HG02884 (cell line): ENCODE data around the gene GATAD2A.
A peak's percentile ranks its signal among the peaks of the same experiment; 100 is the strongest.

Experiments used
- ATAC-seq: cut with Tn5 transposase; IDR thresholded peaks from one replicate; pipeline ENCODE4 v1.9.1; 2021; ENCODE audit warnings: mild to moderate bottlenecking, moderate library complexity; ENCODE audit not compliant: unreplicated experiment

GATAD2A gene

GRCh38 chr19:19502808-19503602 lies 97.5 kb downstream of the GATAD2A start:
- ATAC-seq: no peak

- no peak for ATAC-seq
These were observed 99.5 kb downstream of the GATAD2A start for GRCh38 chr19:19504754-19505668.

- ATAC-seq: no peak
These were observed 100.3 kb downstream of the GATAD2A start for GRCh38 chr19:19505669-19506326.

- no peak for ATAC-seq
These were observed 101.1 kb downstream of the GATAD2A start for GRCh38 chr19:19506592-19506991.

DNA sequence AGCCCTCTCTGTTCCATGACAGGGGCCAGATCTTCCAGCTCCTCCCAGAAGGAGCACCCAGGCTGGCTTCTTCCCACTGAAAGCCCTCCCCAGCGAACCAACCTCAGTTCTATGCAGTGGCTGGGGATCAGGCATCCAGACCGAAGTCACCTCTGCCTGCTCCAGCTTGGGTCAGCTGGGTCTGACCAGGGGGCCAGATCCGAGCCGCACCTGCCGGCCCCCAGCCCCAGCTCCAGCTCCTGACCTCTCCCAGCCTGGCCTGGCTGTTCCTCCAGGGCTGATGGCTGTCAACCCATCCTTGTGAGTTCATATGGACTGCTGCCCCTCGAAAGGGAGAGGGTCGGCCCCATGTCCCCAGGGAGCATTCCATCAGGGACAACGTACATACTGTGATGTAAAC lies 101.9 kb downstream of the GATAD2A start:
- ATAC-seq: no peak

DNA sequence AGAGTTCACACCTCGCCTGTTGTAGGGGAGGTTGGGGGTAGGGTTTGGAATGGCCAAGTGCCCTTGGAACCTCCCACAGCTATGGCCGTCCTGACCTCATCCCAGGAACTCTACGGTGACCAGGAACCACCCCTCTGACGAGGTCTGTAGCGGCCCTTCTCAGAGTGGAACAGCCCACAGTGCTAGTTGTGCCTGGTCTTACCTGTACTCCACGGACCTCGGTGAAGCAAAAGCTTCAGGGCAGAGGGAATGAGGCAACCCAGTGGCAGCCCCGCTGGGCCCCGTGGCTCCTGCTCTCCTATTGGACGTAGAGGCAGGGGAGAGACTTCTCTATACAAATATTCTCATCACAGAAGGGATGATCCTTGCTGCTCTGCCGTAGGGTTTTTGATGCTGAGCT lies 102.7 kb downstream of the GATAD2A start:
- no peak for ATAC-seq

GRCh38 chr19:19510432-19510831 lies 105.0 kb downstream of the GATAD2A start:
- no peak for ATAC-seq

GRCh38 chr19:19513682-19514081 lies 108.2 kb downstream of the GATAD2A start:
- ATAC-seq: no peak

DNA sequence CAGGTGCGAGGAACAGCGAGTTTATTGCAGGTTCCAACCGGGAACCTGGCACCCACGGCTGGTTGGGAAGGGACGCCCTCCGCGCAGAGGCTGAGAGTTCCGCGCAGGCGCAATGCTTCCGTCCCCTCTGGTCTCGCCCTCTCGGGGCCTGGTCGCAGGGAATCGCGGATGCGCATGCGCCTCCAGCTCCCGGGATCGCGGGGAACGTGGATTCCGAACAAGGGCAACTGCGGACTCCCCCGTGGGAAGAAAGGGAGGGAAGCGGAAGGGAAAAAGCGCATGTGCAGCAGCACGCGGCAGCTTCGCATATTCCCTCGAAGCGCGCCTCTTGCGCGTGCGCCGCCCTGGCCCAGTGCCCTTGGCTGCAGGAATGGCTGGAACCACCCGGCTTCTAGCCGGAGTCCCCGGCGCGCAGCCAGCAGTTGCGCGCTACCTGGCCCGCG lies 108.8 kb downstream of the GATAD2A start:
- no peak for ATAC-seq

- ATAC-seq: no peak
These were observed 109.6 kb downstream of the GATAD2A start, which contains the start of gene TSSK6 for GRCh38 chr19:19514881-19515641. TSS of gene TSSK6 (minus strand) at chr19:19515548. CDS start at chr19:19515427, 121 bp downstream.

GRCh38 chr19:19515642-19516519 lies 110.4 kb downstream of the GATAD2A start, which contains the start of gene NDUFA13:
TSS of gene NDUFA13 (plus strand) at chr19:19516225. CDS start at chr19:19516239, 14 bp downstream.
- peak; percentile 94 for ATAC-seq

- no peak for ATAC-seq
These were observed 111.8 kb downstream of the GATAD2A start for GRCh38 chr19:19517235-19517619.

- no peak for ATAC-seq
These were observed 115.5 kb downstream of the GATAD2A start for GRCh38 chr19:19520989-19521388.

DNA sequence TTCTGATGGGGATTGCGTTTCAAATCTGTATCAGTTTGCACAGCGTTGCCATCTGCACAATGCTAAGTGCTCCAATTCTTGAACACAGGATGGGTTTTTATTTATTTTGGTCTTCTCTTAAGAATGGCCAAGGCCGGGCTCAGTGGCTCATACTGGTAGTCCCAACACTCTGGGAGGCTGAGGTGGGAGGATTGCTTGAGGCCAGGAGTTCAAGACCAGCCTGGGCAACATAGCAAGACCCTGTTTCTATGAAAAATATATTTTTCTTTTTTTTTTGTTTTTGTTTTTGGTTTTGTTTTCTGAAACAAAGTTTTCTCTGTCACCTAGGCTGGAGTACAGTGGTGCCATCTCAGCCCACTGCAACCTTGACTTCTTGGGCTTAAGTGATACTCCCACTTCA lies 117.7 kb downstream of the GATAD2A start:
- ATAC-seq: no peak

GRCh38 chr19:19524053-19524452 lies 118.6 kb downstream of the GATAD2A start:
- no peak for ATAC-seq

- no peak for ATAC-seq
These were observed 120.3 kb downstream of the GATAD2A start for GRCh38 chr19:19525611-19526380.

- ATAC-seq: no peak
These were observed 121.3 kb downstream of the GATAD2A start for GRCh38 chr19:19526581-19527370.

- ATAC-seq: no peak
These were observed 121.8 kb downstream of the GATAD2A start for GRCh38 chr19:19527371-19527656.
